HG03354 (cell line): Measurements from ENCODE around the gene TPRG1.

ENCODE experiments used
- ATAC-seq: cut with Tn5 transposase; IDR thresholded peaks from one replicate; pipeline ENCODE4 v1.9.1; 2021; ENCODE audit warnings: mild to moderate bottlenecking; ENCODE audit not compliant: unreplicated experiment, poor library complexity, severe bottlenecking

The TPRG1 gene

GRCh38 chr3:189337673-189338091, 165.9 kb downstream of the TPRG1 start:
- no peak for ATAC-seq

GRCh38 chr3:189338366-189338765, 166.6 kb downstream of the TPRG1 start:
- no peak for ATAC-seq

GRCh38 chr3:189339996-189340395, 168.2 kb downstream of the TPRG1 start:
- ATAC-seq: no peak

GRCh38 chr3:189340680-189341460, 169.1 kb downstream of the TPRG1 start:
- ATAC-seq: no peak

- no peak for ATAC-seq
Observed at GRCh38 chr3:189342811-189343210, 171.0 kb downstream of the TPRG1 start.

- ATAC-seq: no peak
Observed at GRCh38 chr3:189344996-189345395, 173.2 kb downstream of the TPRG1 start.

- ATAC-seq: no peak
Observed at GRCh38 chr3:189349772-189350171, 178.0 kb downstream of the TPRG1 start.

- ATAC-seq: no peak
Observed at GRCh38 chr3:189353318-189353965, 181.7 kb downstream of the TPRG1 start.

GRCh38 chr3:189353988-189354889, 182.5 kb downstream of the TPRG1 start:
- no peak for ATAC-seq

- ATAC-seq: no peak
Observed at GRCh38 chr3:189355115-189355480, 183.3 kb downstream of the TPRG1 start.

GRCh38 chr3:189355481-189356201, 183.9 kb downstream of the TPRG1 start:
- no peak for ATAC-seq

- no peak for ATAC-seq
Observed at GRCh38 chr3:189360291-189360690, 188.5 kb downstream of the TPRG1 start.

GRCh38 chr3:189361103-189361835, 189.5 kb downstream of the TPRG1 start:
- no peak for ATAC-seq

- ATAC-seq: no peak
Observed at GRCh38 chr3:189363590-189364255, 192.0 kb downstream of the TPRG1 start.

GRCh38 chr3:189365609-189366564, 194.1 kb downstream of the TPRG1 start:
- no peak for ATAC-seq

- no peak for ATAC-seq
Observed at GRCh38 chr3:189368384-189368783, 196.6 kb downstream of the TPRG1 start.

- ATAC-seq: no peak
Observed at GRCh38 chr3:189369636-189370035, 197.9 kb downstream of the TPRG1 start.

- ATAC-seq: no peak
Observed at GRCh38 chr3:189372243-189372642, 200.5 kb downstream of the TPRG1 start.
